Loucy (cell line): ENCODE measurements around the gene SH3RF3.

Experiments used
- CTCF ChIP-seq: fragments of 200-600 bp; sonication (generic); conservative IDR thresholded peaks from 2 replicates; pipeline ENCODE4 v1.5.1; 2014; ENCODE audit warnings: mild to moderate bottlenecking, antibody characterized with exemption, low read length
- EZH2phosphoT487 ChIP-seq: fragments of 200-600 bp; IDR thresholded peaks from 2 replicates; pipeline ENCODE4 v1.6.1; 2018; ENCODE audit warnings: antibody characterized with exemption, mild to moderate bottlenecking, moderate library complexity, borderline replicate concordance

DNA sequence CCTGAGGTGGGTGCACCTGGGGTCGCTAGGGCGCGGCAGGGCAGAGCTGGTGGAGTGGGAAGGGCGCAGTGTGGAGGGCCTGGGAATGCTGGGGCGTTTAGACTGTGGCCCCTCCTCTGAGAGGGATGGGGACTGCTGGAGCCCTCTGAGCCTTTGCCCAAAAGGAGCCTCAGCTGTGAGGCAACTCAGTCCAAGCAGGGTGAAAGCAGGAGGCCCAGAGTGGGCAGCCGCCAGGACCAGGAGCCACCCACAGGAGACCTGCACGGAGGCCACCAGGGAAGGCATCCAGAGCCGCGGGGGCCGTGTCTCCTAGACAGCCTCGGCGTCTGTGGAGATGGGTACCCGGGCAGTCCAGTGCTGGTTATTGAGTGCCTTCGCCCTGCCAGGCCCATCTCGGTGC lies 369.9 kb downstream of the SH3RF3 start:
- TF ChIP-seq CTCF, result no peak
- TF ChIP-seq EZH2phosphoT487, result no peak
